ENCODE results near the gene ARHGAP10.

ARHGAP10 gene

DNA sequence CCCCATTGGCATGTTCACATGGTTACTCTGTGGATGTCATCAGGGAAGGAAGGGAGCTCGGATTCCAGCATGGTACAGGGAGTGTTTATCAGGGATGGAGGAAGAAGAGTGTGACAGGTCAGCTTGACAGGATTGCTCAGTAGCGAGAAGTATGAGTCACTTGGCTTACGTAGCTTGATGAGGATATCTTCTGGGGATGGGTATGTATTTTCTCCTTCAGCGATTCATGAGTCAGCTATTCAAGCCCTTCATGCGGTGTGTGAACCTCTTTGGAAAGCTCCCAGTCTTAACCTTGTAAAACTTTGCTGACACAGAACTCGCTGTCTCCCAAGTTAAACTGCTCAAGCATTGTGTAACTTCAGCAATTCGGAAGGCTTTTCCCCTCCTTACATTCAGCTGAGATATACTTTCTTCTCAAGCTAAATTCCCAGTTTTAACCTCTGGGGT is 275.4 kb downstream of the ARHGAP10 start:
- TF ChIP-seq, protein P1, sequence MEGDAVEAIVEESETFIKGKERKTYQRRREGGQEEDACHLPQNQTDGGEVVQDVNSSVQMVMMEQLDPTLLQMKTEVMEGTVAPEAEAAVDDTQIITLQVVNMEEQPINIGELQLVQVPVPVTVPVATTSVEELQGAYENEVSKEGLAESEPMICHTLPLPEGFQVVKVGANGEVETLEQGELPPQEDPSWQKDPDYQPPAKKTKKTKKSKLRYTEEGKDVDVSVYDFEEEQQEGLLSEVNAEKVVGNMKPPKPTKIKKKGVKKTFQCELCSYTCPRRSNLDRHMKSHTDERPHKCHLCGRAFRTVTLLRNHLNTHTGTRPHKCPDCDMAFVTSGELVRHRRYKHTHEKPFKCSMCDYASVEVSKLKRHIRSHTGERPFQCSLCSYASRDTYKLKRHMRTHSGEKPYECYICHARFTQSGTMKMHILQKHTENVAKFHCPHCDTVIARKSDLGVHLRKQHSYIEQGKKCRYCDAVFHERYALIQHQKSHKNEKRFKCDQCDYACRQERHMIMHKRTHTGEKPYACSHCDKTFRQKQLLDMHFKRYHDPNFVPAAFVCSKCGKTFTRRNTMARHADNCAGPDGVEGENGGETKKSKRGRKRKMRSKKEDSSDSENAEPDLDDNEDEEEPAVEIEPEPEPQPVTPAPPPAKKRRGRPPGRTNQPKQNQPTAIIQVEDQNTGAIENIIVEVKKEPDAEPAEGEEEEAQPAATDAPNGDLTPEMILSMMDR (IDR thresholded peaks at IDR 0.05; ENCODE audit: low read depth, low read length): no peak
- no peak for DNase-seq
- H3K4me1 ChIP-seq: no peaks in the 10 kb centered on the region
- H3K36me3 ChIP-seq: no peaks in the 10 kb centered on the region
- no peak overlapping the region for H3K4me3 ChIP-seq (ENCODE audit: low read depth, low read length)
- no peaks in the 10 kb centered on the region for H3K9me3 ChIP-seq
- H3K27me3 ChIP-seq: no peaks in the 10 kb centered on the region

DNA sequence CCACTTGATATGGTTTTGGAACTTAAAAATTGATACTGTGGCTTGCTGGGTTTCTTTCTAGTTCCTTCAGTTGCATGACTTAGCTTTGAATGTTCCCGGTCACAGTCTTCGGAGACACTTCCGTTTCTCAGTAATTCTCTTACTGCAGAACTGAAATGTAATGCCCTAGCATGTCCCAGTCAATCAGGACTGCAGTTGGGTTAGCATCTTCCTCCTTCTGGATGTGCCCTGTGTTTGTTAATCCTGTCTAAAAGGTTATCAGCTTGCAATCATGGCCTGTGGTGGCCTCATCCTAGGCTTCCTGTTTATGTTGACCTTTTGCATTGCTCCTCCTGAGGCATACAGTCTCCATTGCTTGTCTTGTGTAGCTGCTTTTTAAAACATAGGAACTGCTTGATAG is 275.9 kb downstream of the ARHGAP10 start:
- no peak for DNase-seq
- TF ChIP-seq, protein P1 (IDR thresholded peaks at IDR 0.05; ENCODE audit: low read depth, low read length): no peak
- H3K4me3 ChIP-seq (ENCODE audit: low read depth, low read length): no peak overlapping the region

DNA sequence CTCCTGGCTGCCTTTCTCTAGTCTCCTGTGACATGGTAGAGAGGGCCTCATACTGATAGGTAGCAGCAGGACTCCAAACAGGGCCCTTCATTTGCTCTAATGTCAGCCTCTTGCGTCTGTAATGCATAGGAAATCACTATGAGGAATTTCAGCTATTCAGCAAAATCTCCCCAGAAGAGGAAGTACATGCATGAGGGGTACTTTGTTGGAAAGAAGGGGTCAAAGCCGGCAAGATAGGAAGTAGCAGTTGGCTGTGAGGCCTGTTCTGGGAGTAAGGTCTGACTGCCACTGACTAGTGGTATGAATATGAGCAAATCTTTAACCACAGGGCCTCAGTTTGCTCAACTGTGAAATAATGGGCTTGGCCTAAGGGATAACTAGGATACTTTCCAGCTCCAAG is 283.2 kb downstream of the ARHGAP10 start:
- DNase-seq: no peak
- no peaks in the 10 kb centered on the region for H3K27me3 ChIP-seq
- no peaks in the 10 kb centered on the region for H3K36me3 ChIP-seq
- H3K9me3 ChIP-seq: no peaks in the 10 kb centered on the region
- TF ChIP-seq, protein P1 (IDR thresholded peaks at IDR 0.05; ENCODE audit: low read depth, low read length): no peak
- no peaks in the 10 kb centered on the region for H3K4me1 ChIP-seq
- no peak overlapping the region for H3K4me3 ChIP-seq (ENCODE audit: low read depth, low read length)

More for the DNA sequence above, 275.9 kb downstream of the ARHGAP10 start:
- Histone ChIP-seq H3K36me3 (no peaks in the 10 kb centered on the region), H3K9me3 (no peaks in the 10 kb centered on the region), H3K27me3 (no peaks in the 10 kb centered on the region), H3K4me1 (no peaks in the 10 kb centered on the region)

- Histone ChIP-seq H3K9me3 (no peaks in the 10 kb centered on the region), H3K4me1 (no peaks in the 10 kb centered on the region), H3K36me3 (no peaks in the 10 kb centered on the region), H3K4me3 (ENCODE audit: low read depth, low read length) (no peak overlapping the region), H3K27me3 (no peaks in the 10 kb centered on the region)
- no peak for DNase-seq
- TF ChIP-seq, protein P1 (IDR thresholded peaks at IDR 0.05; ENCODE audit: low read depth, low read length): no peak
Observed at GRCh38 chr4:148015468-148015867, 283.6 kb downstream of the ARHGAP10 start.

- Histone ChIP-seq H3K27me3 (no peaks in the 10 kb centered on the region), H3K9me3 (no peaks in the 10 kb centered on the region), H3K36me3 (no peaks in the 10 kb centered on the region), H3K4me3 (ENCODE audit: low read depth, low read length) (no peak overlapping the region), H3K4me1 (no peaks in the 10 kb centered on the region)
- TF ChIP-seq, protein P1 (IDR thresholded peaks at IDR 0.05; ENCODE audit: low read depth, low read length): no peak
- no peak for DNase-seq
Observed at GRCh38 chr4:148016063-148016637, 284.3 kb downstream of the ARHGAP10 start.

GRCh38 chr4:148017801-148018200 is 285.9 kb downstream of the ARHGAP10 start:
- H3K9me3 ChIP-seq: no peaks in the 10 kb centered on the region
- TF ChIP-seq, protein P1 (IDR thresholded peaks at IDR 0.05; ENCODE audit: low read depth, low read length): no peak
- H3K4me3 ChIP-seq (ENCODE audit: low read depth, low read length): no peak overlapping the region
- no peaks in the 10 kb centered on the region for H3K27me3 ChIP-seq
- H3K36me3 ChIP-seq: no peaks in the 10 kb centered on the region
- no peak for DNase-seq
- no peaks in the 10 kb centered on the region for H3K4me1 ChIP-seq
